Smooth muscle cell of the brain vasculature (primary cell): ENCODE data around the gene ACP2.
"Not testable (repeated sequence)": the region's sequence is repeated elsewhere in the genome, so short reads cannot be mapped to it uniquely, and the experiment has no call there.

ENCODE experiments used
- DNase-seq: peaks from one replicate; pipeline ENCODE4 v3.0.0-alpha.2; 2012; ENCODE audit warnings: low read depth, low spot score

The ACP2 gene

GRCh38 chr11:47243454-47243853 lies 5.2 kb downstream of the ACP2 start:
- no peak for DNase-seq

GRCh38 chr11:47242596-47243192 lies 5.9 kb downstream of the ACP2 start:
- DNase-seq = no peak

- no peak for DNase-seq
These were observed 6.7 kb downstream of the ACP2 start for GRCh38 chr11:47241841-47242301.

- DNase-seq = no peak
These were observed 8.8 kb downstream of the ACP2 start for GRCh38 chr11:47239852-47240251.

GRCh38 chr11:47236482-47236881 lies 12.1 kb downstream of the ACP2 start:
- no peak for DNase-seq

GRCh38 chr11:47235163-47235562 lies 13.5 kb downstream of the ACP2 start:
- no peak for DNase-seq

GRCh38 chr11:47234669-47235100 lies 13.9 kb downstream of the ACP2 start:
- DNase-seq = no peak

GRCh38 chr11:47233989-47234668 lies 14.5 kb downstream of the ACP2 start:
- no peak for DNase-seq

- DNase-seq = no peak
These were observed 15.6 kb downstream of the ACP2 start for GRCh38 chr11:47233051-47233450.

- no peak for DNase-seq
These were observed 19.5 kb downstream of the ACP2 start for GRCh38 chr11:47229161-47229560.

- DNase-seq = no peak
These were observed 22.8 kb downstream of the ACP2 start for GRCh38 chr11:47225552-47226400.

GRCh38 chr11:47222696-47223095 lies 25.9 kb downstream of the ACP2 start:
- DNase-seq = no peak

GRCh38 chr11:47220401-47220821 lies 28.2 kb downstream of the ACP2 start:
- DNase-seq = no peak

- no peak for DNase-seq
These were observed 32.4 kb downstream of the ACP2 start for GRCh38 chr11:47216121-47216798.

- no peak for DNase-seq
These were observed 33.2 kb downstream of the ACP2 start for GRCh38 chr11:47215366-47215910.

GRCh38 chr11:47213950-47214565 lies 34.6 kb downstream of the ACP2 start:
- DNase-seq = no peak

- DNase-seq = no peak
These were observed 35.7 kb downstream of the ACP2 start for GRCh38 chr11:47212938-47213337.

GRCh38 chr11:47208628-47209027 lies 40.0 kb downstream of the ACP2 start:
- DNase-seq = no peak

GRCh38 chr11:47208008-47208552 lies 40.5 kb downstream of the ACP2 start:
- DNase-seq = not testable (repeated sequence)

- DNase-seq = no peak
These were observed 41.2 kb downstream of the ACP2 start for GRCh38 chr11:47207459-47207858.

GRCh38 chr11:47206577-47206976 lies 42.0 kb downstream of the ACP2 start:
- not testable (repeated sequence) for DNase-seq
